GM10248 (cell line): ENCODE measurements around the gene CFAP47.

ENCODE experiments used
- CTCF ChIA-PET: fragments of 300-600 bp; sonication (Branson Sonifier 250); formaldehyde crosslinking; extraction: SDS; loops from one replicate; lab custom pipeline; 2021; ENCODE audit warnings: antibody characterized with exemption; lab: Yijun Ruan, JAX
- POLR2A ChIA-PET: fragments of 350-650 bp; sonication (Branson Sonifier 250); formaldehyde crosslinking; extraction: SDS; loops from one replicate; lab custom pipeline; 2020; ENCODE audit warnings: antibody characterized with exemption; lab: Yijun Ruan, JAX
- DNase-seq: peaks from one replicate; pipeline ENCODE4 v3.0.0; 2012; ENCODE audit errors: extremely low spot score
- CTCF ChIP-seq: IDR thresholded peaks from 2 replicates; pipeline ENCODE4 v1.5.1; 2012; ENCODE audit warnings: mild to moderate bottlenecking, low read depth; ENCODE audit errors: extremely low read depth, missing control alignments, control extremely low read depth

Gene CFAP47

GRCh38 chrX:36336751-36337150 lies 417.2 kb downstream of the CFAP47 start:
- POLR2A ChIA-PET = no interaction called here
- DNase-seq = no peak
- no peak for TF ChIP-seq CTCF
- CTCF ChIA-PET = no interaction called here

GRCh38 chrX:36344301-36344700 lies 424.8 kb downstream of the CFAP47 start:
- no peak for TF ChIP-seq CTCF
- POLR2A ChIA-PET = no interaction called here
- CTCF ChIA-PET = no interaction called here
- DNase-seq = no peak

GRCh38 chrX:36348509-36348908 lies 429.0 kb downstream of the CFAP47 start:
- ChIA-PET CTCF (no interaction called here), POLR2A (no interaction called here)
- DNase-seq = no peak
- TF ChIP-seq CTCF = no peak

- CTCF ChIA-PET = no interaction called here
- DNase-seq = no peak
- POLR2A ChIA-PET = no interaction called here
- no peak for TF ChIP-seq CTCF
These were observed 438.3 kb downstream of the CFAP47 start for GRCh38 chrX:36357855-36358254.

- no peak for DNase-seq
- ChIA-PET POLR2A (no interaction called here), CTCF (no interaction called here)
- TF ChIP-seq CTCF = no peak
These were observed 444.7 kb downstream of the CFAP47 start for GRCh38 chrX:36364262-36364661.

GRCh38 chrX:36383495-36383894 lies 464.0 kb downstream of the CFAP47 start:
- DNase-seq = no peak
- no peak for TF ChIP-seq CTCF
- ChIA-PET POLR2A (no interaction called here), CTCF (interaction anchor here (2.8 kb wide), 1 partner anchor 13 kb away, joined by 9 read pairs; no protein-coding TSS in a partner anchor)

- ChIA-PET POLR2A (no interaction called here), CTCF (no interaction called here)
- TF ChIP-seq CTCF = no peak
- no peak for DNase-seq
These were observed 469.4 kb downstream of the CFAP47 start for GRCh38 chrX:36388901-36389300.
